ENCODE results near the gene KIT.

KIT gene

DNA sequence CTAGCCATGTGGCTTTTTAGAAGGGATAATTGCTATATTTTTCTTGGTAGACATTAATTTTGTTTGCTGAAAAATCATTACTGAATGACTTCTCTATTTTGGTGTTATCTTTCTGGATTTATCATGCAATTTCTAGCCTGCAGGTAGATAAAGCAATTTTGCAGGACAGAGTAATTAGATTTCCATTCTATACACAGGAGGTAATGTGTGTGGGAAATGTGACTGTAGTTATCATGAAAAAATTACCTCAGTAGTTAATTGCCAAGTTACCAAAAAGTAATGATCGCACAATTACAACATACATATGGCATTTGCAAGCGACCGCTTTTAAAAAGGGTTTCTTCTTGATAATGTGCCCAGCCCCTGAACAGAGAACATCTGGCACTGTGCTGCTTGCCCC, 66.1 kb downstream of the KIT start:
- no peak for DNase-seq (ENCODE audit: extremely low read depth, low read depth)
- TF ChIP-seq, protein P1, sequence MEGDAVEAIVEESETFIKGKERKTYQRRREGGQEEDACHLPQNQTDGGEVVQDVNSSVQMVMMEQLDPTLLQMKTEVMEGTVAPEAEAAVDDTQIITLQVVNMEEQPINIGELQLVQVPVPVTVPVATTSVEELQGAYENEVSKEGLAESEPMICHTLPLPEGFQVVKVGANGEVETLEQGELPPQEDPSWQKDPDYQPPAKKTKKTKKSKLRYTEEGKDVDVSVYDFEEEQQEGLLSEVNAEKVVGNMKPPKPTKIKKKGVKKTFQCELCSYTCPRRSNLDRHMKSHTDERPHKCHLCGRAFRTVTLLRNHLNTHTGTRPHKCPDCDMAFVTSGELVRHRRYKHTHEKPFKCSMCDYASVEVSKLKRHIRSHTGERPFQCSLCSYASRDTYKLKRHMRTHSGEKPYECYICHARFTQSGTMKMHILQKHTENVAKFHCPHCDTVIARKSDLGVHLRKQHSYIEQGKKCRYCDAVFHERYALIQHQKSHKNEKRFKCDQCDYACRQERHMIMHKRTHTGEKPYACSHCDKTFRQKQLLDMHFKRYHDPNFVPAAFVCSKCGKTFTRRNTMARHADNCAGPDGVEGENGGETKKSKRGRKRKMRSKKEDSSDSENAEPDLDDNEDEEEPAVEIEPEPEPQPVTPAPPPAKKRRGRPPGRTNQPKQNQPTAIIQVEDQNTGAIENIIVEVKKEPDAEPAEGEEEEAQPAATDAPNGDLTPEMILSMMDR (IDR thresholded peaks at IDR 0.05; ENCODE audit: low read depth, low read length, missing control alignments): no peak
- H3K4me3 ChIP-seq (replicated peaks; ENCODE audit: low read depth, low read length): no peak overlapping the region

DNA sequence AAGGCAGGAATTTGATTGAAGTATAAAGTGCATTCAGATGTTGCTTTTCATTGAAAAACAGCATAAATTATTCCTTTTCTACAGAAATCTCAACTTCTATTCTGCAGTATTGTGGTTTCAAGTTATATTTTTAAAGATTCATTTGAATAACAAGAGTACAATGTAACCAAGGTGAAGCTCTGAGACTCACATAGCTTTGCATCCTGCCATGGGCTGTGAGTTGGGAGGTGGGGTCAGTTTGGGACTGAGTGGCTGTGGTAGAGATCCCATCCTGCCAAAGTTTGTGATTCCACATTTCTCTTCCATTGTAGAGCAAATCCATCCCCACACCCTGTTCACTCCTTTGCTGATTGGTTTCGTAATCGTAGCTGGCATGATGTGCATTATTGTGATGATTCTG, 69.2 kb downstream of the KIT start:
- DNase-seq (ENCODE audit: extremely low read depth, low read depth): no peak
- no peak overlapping the region for H3K4me3 ChIP-seq (replicated peaks; ENCODE audit: low read depth, low read length)
- TF ChIP-seq, protein P1 (IDR thresholded peaks at IDR 0.05; ENCODE audit: low read depth, low read length, missing control alignments): no peak

DNA sequence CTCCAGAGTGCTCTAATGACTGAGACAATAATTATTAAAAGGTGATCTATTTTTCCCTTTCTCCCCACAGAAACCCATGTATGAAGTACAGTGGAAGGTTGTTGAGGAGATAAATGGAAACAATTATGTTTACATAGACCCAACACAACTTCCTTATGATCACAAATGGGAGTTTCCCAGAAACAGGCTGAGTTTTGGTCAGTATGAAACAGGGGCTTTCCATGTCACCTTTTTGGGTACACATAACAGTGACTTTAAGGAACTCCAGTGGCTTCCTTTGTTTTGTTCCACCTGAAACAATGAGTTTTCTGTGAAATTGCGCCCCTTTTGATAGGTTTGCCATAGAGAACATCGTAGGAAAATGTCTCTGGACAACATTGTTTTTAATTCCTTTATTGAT, 69.6 kb downstream of the KIT start:
- H3K4me3 ChIP-seq (replicated peaks; ENCODE audit: low read depth, low read length): no peak overlapping the region
- no peak for DNase-seq (ENCODE audit: extremely low read depth, low read depth)
- TF ChIP-seq, protein P1 (IDR thresholded peaks at IDR 0.05; ENCODE audit: low read depth, low read length, missing control alignments): no peak

DNA sequence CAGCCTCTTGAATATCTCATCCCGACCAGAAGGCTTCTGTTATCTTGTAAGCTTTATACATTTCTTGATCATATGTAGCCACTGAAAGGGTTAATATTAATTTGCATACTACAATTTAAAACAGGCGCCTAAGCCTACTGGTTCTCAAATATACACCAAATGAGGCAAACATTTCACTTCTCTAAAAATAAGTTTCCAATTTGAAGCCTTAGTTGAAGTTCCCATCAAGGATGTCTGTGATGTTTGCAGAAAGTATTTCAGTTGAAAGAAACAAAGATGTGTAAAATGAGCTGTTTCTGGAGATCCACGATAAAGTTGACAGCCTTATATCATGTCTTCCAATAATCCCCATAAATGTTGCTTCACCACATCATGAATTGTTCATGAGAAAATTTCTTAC, 70.6 kb downstream of the KIT start:
- no peak for DNase-seq (ENCODE audit: extremely low read depth, low read depth)
- H3K4me3 ChIP-seq (replicated peaks; ENCODE audit: low read depth, low read length): no peak overlapping the region
- TF ChIP-seq, protein P1 (IDR thresholded peaks at IDR 0.05; ENCODE audit: low read depth, low read length, missing control alignments): no peak

DNA sequence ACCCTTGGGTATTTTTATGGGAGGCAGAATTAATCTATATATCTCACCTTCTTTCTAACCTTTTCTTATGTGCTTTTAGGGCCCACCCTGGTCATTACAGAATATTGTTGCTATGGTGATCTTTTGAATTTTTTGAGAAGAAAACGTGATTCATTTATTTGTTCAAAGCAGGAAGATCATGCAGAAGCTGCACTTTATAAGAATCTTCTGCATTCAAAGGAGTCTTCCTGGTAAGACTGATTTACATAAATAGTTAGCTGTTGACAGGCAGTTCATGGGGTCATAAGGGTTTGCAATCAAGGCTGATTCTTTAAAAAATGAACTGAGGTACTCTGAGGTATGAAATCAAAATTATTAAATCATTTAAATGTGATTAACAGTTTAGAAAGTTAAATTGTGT, 71.5 kb downstream of the KIT start:
- H3K4me3 ChIP-seq (replicated peaks; ENCODE audit: low read depth, low read length): no peak overlapping the region
- TF ChIP-seq, protein P1 (IDR thresholded peaks at IDR 0.05; ENCODE audit: low read depth, low read length, missing control alignments): no peak
- DNase-seq (ENCODE audit: extremely low read depth, low read depth): no peak

DNA sequence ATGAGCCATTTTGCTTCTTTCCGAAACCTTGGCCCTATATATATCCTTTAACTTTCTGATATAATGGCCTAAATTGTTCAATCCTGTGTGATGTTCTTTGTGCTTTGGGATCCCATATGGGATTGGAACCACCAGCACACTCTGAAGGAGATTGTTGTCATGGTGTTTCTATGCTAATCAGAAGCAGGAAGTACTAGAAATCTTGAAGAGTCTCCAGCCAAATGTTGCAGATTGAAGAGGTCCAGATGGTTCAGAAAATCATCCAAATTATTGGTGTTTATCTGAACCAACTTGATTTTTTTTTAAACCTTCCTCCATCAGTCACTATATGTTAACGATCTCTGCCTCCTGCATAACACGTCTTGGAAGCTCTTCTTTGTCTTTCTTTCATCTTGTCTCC, 72.8 kb downstream of the KIT start:
- H3K4me3 ChIP-seq (replicated peaks; ENCODE audit: low read depth, low read length): no peak overlapping the region
- DNase-seq (ENCODE audit: extremely low read depth, low read depth): no peak
- TF ChIP-seq, protein P1 (IDR thresholded peaks at IDR 0.05; ENCODE audit: low read depth, low read length, missing control alignments): no peak

DNA sequence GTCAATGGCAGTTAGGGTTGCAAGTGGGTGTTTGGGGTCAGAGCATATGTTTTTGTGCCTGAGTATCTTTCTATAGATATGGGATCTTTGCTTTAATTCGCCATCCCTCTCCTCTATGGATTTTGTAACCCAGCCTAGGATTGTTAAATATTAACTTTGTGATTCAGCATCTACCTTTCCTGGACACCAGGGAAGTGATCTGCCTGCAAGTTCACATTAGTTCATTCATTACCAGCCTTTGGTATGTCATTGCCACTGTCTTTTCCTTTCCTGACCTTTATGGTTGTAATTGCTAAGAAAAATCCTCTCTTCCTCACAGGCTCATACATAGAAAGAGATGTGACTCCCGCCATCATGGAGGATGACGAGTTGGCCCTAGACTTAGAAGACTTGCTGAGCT, 73.8 kb downstream of the KIT start:
- TF ChIP-seq, protein P1 (IDR thresholded peaks at IDR 0.05; ENCODE audit: low read depth, low read length, missing control alignments): no peak
- no peak for DNase-seq (ENCODE audit: extremely low read depth, low read depth)
- H3K4me3 ChIP-seq (replicated peaks; ENCODE audit: low read depth, low read length): no peak overlapping the region

All from HFF-Myc (cell line).